Epithelial cell of alveolus of lung (primary cell): ENCODE measurements around the gene C1orf210. TPM values are rescaled to one million over a fixed set of nuclear protein-coding genes. Genes with fewer than 3 reads are reported as not detected.

Source experiments
- total RNA-seq: library from RNA; depleted of rRNA; stranded (reverse); fragments of >200 nt; gene quantifications from 2 replicates; pipeline ENCODE4 v1.2.1, GENCODE V29; 2015

The C1orf210 gene
- total RNA-seq = not detected in 2 replicates

GRCh38 chr1:43285269-43285990, at the start of gene C1orf210:
TSS of gene C1orf210 (minus strand) at chr1:43285581. CDS start at chr1:43283270, 2,311 bp downstream.

DNA sequence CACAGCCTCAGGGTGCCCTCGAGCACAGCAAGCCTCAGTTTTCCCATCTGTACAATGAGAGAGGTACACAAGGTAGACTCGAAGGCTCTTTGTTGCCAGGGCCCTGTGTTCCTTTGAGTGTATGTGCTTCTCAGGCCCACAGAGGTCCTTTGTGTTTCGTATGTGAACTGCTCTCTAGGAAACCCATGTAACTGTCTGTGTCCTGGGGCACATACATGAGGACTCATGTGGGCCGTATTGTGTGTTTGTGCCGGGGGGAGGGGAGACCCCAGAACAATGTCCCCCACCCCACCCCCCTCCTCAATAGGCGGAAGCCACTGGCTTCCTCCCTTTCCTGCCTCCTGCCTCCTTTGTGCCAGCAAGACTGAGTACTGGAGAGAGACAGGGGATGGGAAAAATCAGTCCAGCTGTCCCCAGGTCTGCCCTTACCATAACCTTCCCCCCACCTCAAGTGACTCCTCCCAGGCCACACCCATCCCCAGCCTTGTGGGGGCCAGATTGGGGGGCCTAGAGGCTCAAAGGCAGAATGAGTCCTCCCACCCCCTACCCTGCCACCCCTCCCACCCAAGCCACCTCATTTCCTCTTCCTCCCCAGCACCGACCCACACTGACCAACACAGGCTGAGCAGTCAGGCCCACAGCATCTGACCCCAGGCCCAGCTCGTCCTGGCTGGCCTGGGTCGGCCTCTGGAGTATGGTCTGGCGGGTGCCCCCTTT, 15.2 kb upstream of the C1orf210 start, which contains the start of gene TIE1:
Gene TIE1 (plus strand): TSS at position 605 of the 717 bp plus-strand sequence. CDS start 90 bp downstream, at position 695.

GRCh38 chr1:43269627-43270375, 15.6 kb downstream of the C1orf210 start, which contains the start of gene TMEM125:
TSS of gene TMEM125 (plus strand) at chr1:43269983. CDS start at chr1:43272723, 2,740 bp downstream.

Other genes with a start within 250 kb of the C1orf210 start
- gene EBNA1BP2, start 113.3 kb downstream of the C1orf210 start, total RNA-seq = 29.1 and 73.8 TPM in 2 replicates
- under 0.01 TPM in 1 of 2 replicates, not detected in the other for gene CFAP57, start 113.3 kb downstream of the C1orf210 start, total RNA-seq
- 0.13 TPM in 1 of 2 replicates, not detected in the other for gene TMEM125, start 15.6 kb downstream of the C1orf210 start, total RNA-seq
- 1.0 and 2.8 TPM in 2 replicates for gene TIE1, start 15.4 kb upstream of the C1orf210 start, total RNA-seq
- gene MPL, start 52.2 kb upstream of the C1orf210 start, total RNA-seq = not detected in 2 replicates
- gene CDC20, start 73.4 kb upstream of the C1orf210 start, total RNA-seq = 46.8 and 117 TPM in 2 replicates
- 28.4 and 100 TPM in 2 replicates for gene ELOVL1, start 82.4 kb upstream of the C1orf210 start, total RNA-seq
- gene MED8, start 104.2 kb upstream of the C1orf210 start, total RNA-seq = 45.7 and 60.9 TPM in 2 replicates
- 12.3 and 14.9 TPM in 2 replicates for gene SZT2, start 104.3 kb upstream of the C1orf210 start, total RNA-seq
- 26.1 and 123 TPM in 2 replicates for gene HYI, start 168.3 kb upstream of the C1orf210 start, total RNA-seq
- gene PTPRF, start 245.3 kb upstream of the C1orf210 start, total RNA-seq = 59.1 and 98.5 TPM in 2 replicates